Thyroid gland (tissue), 4 donors: ENCODE data around the gene ZBTB44. TPM values are rescaled to one million over a fixed set of nuclear protein-coding genes. Genes with fewer than 3 reads are reported as not detected.

Experiments
- DNase-seq, 2 donors: peaks; one replicate each; pipeline ENCODE4 v3.0.0-alpha.2; 2019
- H3K27ac ChIP-seq, 3 donors: fragments of 200-600 bp; sonication (generic); 1 replicate in 2 of 3; 2 replicates in 1 of 3; pipeline ENCODE4 v1.5.1; 2016 to 2019; ENCODE audit warnings: mild to moderate bottlenecking in 1 of 3, moderate library complexity in 1 of 3
- H3K27me3 ChIP-seq: fragments of 200-600 bp; sonication (generic); one replicate; pipeline ENCODE4 v1.5.1; 2019
- H3K36me3 ChIP-seq, 2 donors: fragments of 200-600 bp; sonication (generic); one replicate each; pipeline ENCODE4 v1.5.1; 2016 to 2019
- H3K4me1 ChIP-seq, 2 donors: fragments of 200-600 bp; sonication (generic); one replicate each; pipeline ENCODE4 v1.5.1; 2017 to 2019
- H3K4me3 ChIP-seq, 3 donors: fragments of 200-600 bp; sonication (generic); replicated peaks in 1 of 3; 1 replicate in 2 of 3; 2 replicates in 1 of 3; pipeline ENCODE4 v1.5.1; 2016; ENCODE audit warnings: mild to moderate bottlenecking in 1 of 3
- H3K9me3 ChIP-seq: fragments of 200-600 bp; sonication (generic); one replicate; pipeline ENCODE4 v1.5.1; 2017
- CTCF ChIP-seq, 6 experiments: fragments of 200-600 bp in 3 of 6; fragments of 450-650 bp in 3 of 6; sonication (generic) in 3 of 6; IDR thresholded peaks; one replicate each; pipeline ENCODE4 v1.5.1; 2016 to 2019; ENCODE audit warnings: antibody characterized with exemption in 6 of 6, mild to moderate bottlenecking in 2 of 6, inconsistent platforms in 1 of 6, moderate library complexity in 1 of 6
- POLR2A ChIP-seq, 2 donors: fragments of 450-650 bp; IDR thresholded peaks; one replicate each; pipeline ENCODE4 v1.6.1; 2017; ENCODE audit warnings: antibody characterized with exemption in 2 of 2, mild to moderate bottlenecking in 2 of 2, moderate library complexity in 1 of 2
- WGBS, 2 donors: methylation state at CpG; one replicate each; pipeline ENCODE4 v1.1.5; 2017; 5-methylcytosine and 5-hydroxymethylcytosine counted together
- intact Hi-C: fragments of 100-400 bp; cut with DNase I; formaldehyde crosslinking; loops from one replicate; pipeline ENCODE4 v1.15.1; 2023
- total RNA-seq, 4 donors: library from RNA; depleted of rRNA; stranded (reverse); fragments of >200 nt; gene quantifications; one replicate each; pipeline ENCODE4 v1.2.3, GENCODE V29; 2016

ZBTB44 gene
- total RNA-seq, 4 donors from 2014 or later: 57.9 to 85.9 (median 58.8) TPM

GRCh38 chr11:130209128-130209932 lies 105.4 kb downstream of the ZBTB44 start:
- H3K27me3 ChIP-seq: no peaks in the 10 kb centered on the region
- peaks cover 0 to 4% of the 10 kb centered on the region in 2 donors for H3K4me1 ChIP-seq
- H3K4me3 ChIP-seq: no peak overlapping the region
- no peak overlapping the region for H3K27ac ChIP-seq
- peak in 1 of 2 donors; percentile 2 for DNase-seq
- H3K36me3 ChIP-seq: peaks cover 0 to 9% of the 10 kb centered on the region in 2 donors
- WGBS, 2 donors: 93 to 95% methylated on average over 40 to 49 of the region's 53 CpGs
- intact Hi-C loops: no loop called here
- no peaks in the 10 kb centered on the region for H3K9me3 ChIP-seq
- TF ChIP-seq POLR2A (IDR thresholded peaks at IDR 0.05) (no peak), CTCF (IDR thresholded peaks at IDR 0.05) (no peak)

- intact Hi-C loops: no loop called here
- no peaks in the 10 kb centered on the region for H3K9me3 ChIP-seq
- peaks cover 0 to 4% of the 10 kb centered on the region in 2 donors for H3K4me1 ChIP-seq
- peaks cover 0 to 9% of the 10 kb centered on the region in 2 donors for H3K36me3 ChIP-seq
- no peak for TF ChIP-seq CTCF (IDR thresholded peaks at IDR 0.05)
- TF ChIP-seq POLR2A (IDR thresholded peaks at IDR 0.05): no peak
- no peaks in the 10 kb centered on the region for H3K27me3 ChIP-seq
- DNase-seq: no peak
- no peak overlapping the region for H3K27ac ChIP-seq
- no peak overlapping the region for H3K4me3 ChIP-seq
- WGBS, 2 donors: 95% methylated on average over 43 to 45 of the region's 45 CpGs
Measured at GRCh38 chr11:130208241-130209127, 106.2 kb downstream of the ZBTB44 start.

GRCh38 chr11:130206141-130206540 lies 108.6 kb downstream of the ZBTB44 start:
- WGBS, 2 donors: 91 to 92% methylated on average over 22 of the region's 22 CpGs
- DNase-seq: no peak
- TF ChIP-seq CTCF (IDR thresholded peaks at IDR 0.05) (no peak), POLR2A (IDR thresholded peaks at IDR 0.05) (no peak)
- intact Hi-C loops: no loop called here
- H3K27me3 ChIP-seq: no peaks in the 10 kb centered on the region
- H3K36me3 ChIP-seq: peaks cover 7 to 9% of the 10 kb centered on the region in 2 donors
- no peak overlapping the region for H3K4me3 ChIP-seq
- H3K9me3 ChIP-seq: no peaks in the 10 kb centered on the region
- H3K27ac ChIP-seq: no peak overlapping the region
- no peaks in the 10 kb centered on the region for H3K4me1 ChIP-seq

GRCh38 chr11:130204703-130205095 lies 110.0 kb downstream of the ZBTB44 start:
- WGBS, 2 donors: 94 to 95% methylated on average over 11 of the region's 11 CpGs
- Histone ChIP-seq H3K36me3 (peaks cover 19 to 20% of the 10 kb centered on the region in 2 donors), H3K27ac (no peak overlapping the region), H3K9me3 (no peaks in the 10 kb centered on the region), H3K4me3 (no peak overlapping the region), H3K27me3 (no peaks in the 10 kb centered on the region), H3K4me1 (no peaks in the 10 kb centered on the region)
- intact Hi-C loops: no loop called here
- no peak for DNase-seq
- TF ChIP-seq POLR2A (IDR thresholded peaks at IDR 0.05) (no peak), CTCF (IDR thresholded peaks at IDR 0.05) (no peak)
